Hepatocyte (in vitro differentiated cells): ENCODE measurements around the gene VTA1. TPM values are rescaled to one million over a fixed set of nuclear protein-coding genes. Genes with fewer than 3 reads are reported as not detected.
A peak's percentile ranks its signal among the peaks of the same experiment; 100 is the strongest.

Experiments used
- DNase-seq: peaks from one replicate; pipeline ENCODE4 v3.0.0-alpha.2; 2016; ENCODE audit warnings: low spot score
- H2AFZ ChIP-seq: fragments of 200-600 bp; sonication (generic); 2 replicates; pipeline ENCODE4 v1.6.0; 2016; ENCODE audit warnings: antibody characterized with exemption, mild to moderate bottlenecking
- H3K27ac ChIP-seq: fragments of 200-600 bp; sonication (generic); 2 replicates; pipeline ENCODE4 v1.5.1; 2016; ENCODE audit warnings: mild to moderate bottlenecking
- H3K27me3 ChIP-seq: fragments of 200-600 bp; sonication (generic); 2 replicates; pipeline ENCODE4 v1.6.1; 2016
- H3K36me3 ChIP-seq: fragments of 200-600 bp; sonication (generic); replicated peaks from 2 replicates; pipeline ENCODE4 v1.5.1; 2016; ENCODE audit warnings: low read depth; ENCODE audit not compliant: insufficient read depth
- H3K4me1 ChIP-seq: fragments of 200-600 bp; sonication (generic); 2 replicates; pipeline ENCODE4 v1.5.1; 2016; ENCODE audit warnings: mild to moderate bottlenecking, moderate library complexity; ENCODE audit not compliant: insufficient read depth
- H3K4me2 ChIP-seq: fragments of 200-600 bp; sonication (generic); 2 replicates; pipeline ENCODE4 v1.6.0; 2016
- H3K4me3 ChIP-seq: fragments of 200-600 bp; sonication (generic); 2 replicates; pipeline ENCODE4 v1.5.1; 2016; ENCODE audit warnings: mild to moderate bottlenecking
- H3K79me2 ChIP-seq: fragments of 200-600 bp; sonication (generic); 2 replicates; pipeline ENCODE4 v1.6.0; 2017; ENCODE audit warnings: mild to moderate bottlenecking
- H3K9me2 ChIP-seq: fragments of 200-600 bp; sonication (generic); replicated peaks from 2 replicates; pipeline ENCODE4 v1.6.0; 2017; ENCODE audit warnings: mild to moderate bottlenecking; ENCODE audit not compliant: insufficient read depth
- H3K9me3 ChIP-seq: fragments of 200-600 bp; sonication (generic); 2 replicates; pipeline ENCODE4 v1.5.1; 2016; ENCODE audit warnings: low read depth, mild to moderate bottlenecking
- H4K20me1 ChIP-seq: fragments of 200-600 bp; sonication (generic); 2 replicates; pipeline ENCODE4 v1.6.0; 2016; ENCODE audit warnings: mild to moderate bottlenecking; ENCODE audit not compliant: insufficient read depth, poor library complexity, severe bottlenecking
- EZH2 ChIP-seq: fragments of 200-600 bp; sonication (generic); IDR thresholded peaks from 2 replicates; pipeline ENCODE4 v1.6.1; 2016; ENCODE audit warnings: antibody characterized with exemption, mild to moderate bottlenecking, borderline replicate concordance
- EZH2phosphoT487 ChIP-seq: fragments of 200-600 bp; sonication (generic); IDR thresholded peaks from one replicate; pipeline ENCODE4 v1.6.1; 2018; ENCODE audit warnings: antibody characterized with exemption, mild to moderate bottlenecking, low read depth, moderate library complexity; ENCODE audit not compliant: unreplicated experiment, severe bottlenecking
- WGBS: methylation state at CpG from one replicate; pipeline ENCODE4 v1.1.6; 2016; ENCODE audit warnings: low lambda C conversion rate; ENCODE audit errors: missing lambda C conversion rate; 5-methylcytosine and 5-hydroxymethylcytosine counted together
- polyA plus RNA-seq: library from polyadenylated mRNA; unstranded; fragments of >200 nt; fragmentation: Nextera tagmentation; extraction: Ambion mirVana; gene quantifications from 2 replicates; pipeline ENCODE4 v1.2.1, GENCODE V29; 2016
- total RNA-seq: library from RNA; depleted of rRNA; stranded (reverse); fragments of >200 nt; gene quantifications from 2 replicates; pipeline ENCODE4 v1.2.3, GENCODE V29; 2014
- TF ChIP-seq, protein P1 (sequence below): fragments of 200-600 bp; sonication (generic); IDR thresholded peaks from 2 replicates; pipeline ENCODE4 v1.5.1; 2016; ENCODE audit warnings: antibody characterized with exemption, mild to moderate bottlenecking; ENCODE audit not compliant: poor library complexity

VTA1 gene
- total and polyA plus RNA-seq, 2 experiments from 2014 or later: 77.6 to 99.2 TPM

DNA sequence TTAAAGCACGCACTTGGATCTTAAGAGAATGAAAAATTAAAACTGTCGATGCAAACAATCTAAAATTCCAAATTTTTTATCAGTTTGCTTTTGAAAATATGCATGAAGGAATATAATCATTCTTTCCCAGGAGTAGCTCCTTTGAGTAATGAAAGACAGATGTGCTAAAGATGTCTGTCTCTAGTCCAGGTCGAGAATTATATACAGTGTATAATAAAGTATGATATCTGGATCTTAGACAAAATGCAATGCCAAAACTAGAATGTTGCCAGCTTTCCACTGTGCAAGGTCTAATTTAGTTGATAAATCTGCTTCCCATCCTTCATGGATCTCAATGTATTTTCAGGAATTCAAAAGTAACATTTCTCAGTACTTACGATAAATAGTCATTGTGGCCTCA lies 89.6 kb downstream of the VTA1 start:
- DNase-seq: no peak
- Histone ChIP-seq H3K79me2 (no peaks in the 10 kb centered on the region), H4K20me1 (no peaks in the 10 kb centered on the region), H3K9me2 (no peaks in the 10 kb centered on the region), H3K4me1 (peaks cover 5% of the 10 kb centered on the region), H3K4me2 (no peak overlapping the region), H2AFZ (no peak overlapping the region), H3K9me3 (no peaks in the 10 kb centered on the region), H3K27me3 (no peaks in the 10 kb centered on the region), H3K36me3 (no peaks in the 10 kb centered on the region), H3K4me3 (no peak overlapping the region), H3K27ac (peak overlapping the region; percentile 9)
- 70% methylated on average over 4 of the region's 4 CpGs for WGBS
- no peak for TF ChIP-seq EZH2phosphoT487
- TF ChIP-seq, protein P1, sequence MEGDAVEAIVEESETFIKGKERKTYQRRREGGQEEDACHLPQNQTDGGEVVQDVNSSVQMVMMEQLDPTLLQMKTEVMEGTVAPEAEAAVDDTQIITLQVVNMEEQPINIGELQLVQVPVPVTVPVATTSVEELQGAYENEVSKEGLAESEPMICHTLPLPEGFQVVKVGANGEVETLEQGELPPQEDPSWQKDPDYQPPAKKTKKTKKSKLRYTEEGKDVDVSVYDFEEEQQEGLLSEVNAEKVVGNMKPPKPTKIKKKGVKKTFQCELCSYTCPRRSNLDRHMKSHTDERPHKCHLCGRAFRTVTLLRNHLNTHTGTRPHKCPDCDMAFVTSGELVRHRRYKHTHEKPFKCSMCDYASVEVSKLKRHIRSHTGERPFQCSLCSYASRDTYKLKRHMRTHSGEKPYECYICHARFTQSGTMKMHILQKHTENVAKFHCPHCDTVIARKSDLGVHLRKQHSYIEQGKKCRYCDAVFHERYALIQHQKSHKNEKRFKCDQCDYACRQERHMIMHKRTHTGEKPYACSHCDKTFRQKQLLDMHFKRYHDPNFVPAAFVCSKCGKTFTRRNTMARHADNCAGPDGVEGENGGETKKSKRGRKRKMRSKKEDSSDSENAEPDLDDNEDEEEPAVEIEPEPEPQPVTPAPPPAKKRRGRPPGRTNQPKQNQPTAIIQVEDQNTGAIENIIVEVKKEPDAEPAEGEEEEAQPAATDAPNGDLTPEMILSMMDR: no peak
- TF ChIP-seq EZH2: no peak

DNA sequence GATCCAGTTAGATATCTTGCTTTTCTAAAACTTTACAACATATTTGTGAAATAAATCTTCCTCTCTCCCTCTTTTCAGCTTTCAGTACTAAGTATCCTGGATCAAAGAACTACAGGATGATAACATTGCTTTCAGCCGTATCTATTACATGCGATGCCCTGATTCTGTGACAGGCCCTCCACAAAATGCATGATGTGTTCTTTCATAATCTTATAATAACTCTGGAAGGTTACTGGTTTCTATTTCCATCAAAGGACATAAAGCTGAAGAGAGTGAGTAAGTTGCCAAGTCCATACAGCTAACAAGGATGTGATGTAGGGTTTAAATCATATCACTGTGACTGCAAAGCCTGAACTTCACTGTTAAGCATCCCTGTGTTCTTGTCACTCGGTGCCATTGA lies 91.8 kb downstream of the VTA1 start:
- Histone ChIP-seq H3K4me2 (no peak overlapping the region), H3K4me3 (no peak overlapping the region), H3K9me3 (no peaks in the 10 kb centered on the region), H3K4me1 (no peaks in the 10 kb centered on the region), H3K79me2 (no peaks in the 10 kb centered on the region), H4K20me1 (no peaks in the 10 kb centered on the region), H3K27me3 (no peaks in the 10 kb centered on the region), H3K36me3 (no peaks in the 10 kb centered on the region), H3K9me2 (no peaks in the 10 kb centered on the region), H2AFZ (no peak overlapping the region), H3K27ac (no peak overlapping the region)
- DNase-seq: no peak
- no peak for TF ChIP-seq EZH2phosphoT487
- TF ChIP-seq EZH2: no peak
- TF ChIP-seq, protein P1: no peak
- 81% methylated on average over 3 of the region's 3 CpGs for WGBS

DNA sequence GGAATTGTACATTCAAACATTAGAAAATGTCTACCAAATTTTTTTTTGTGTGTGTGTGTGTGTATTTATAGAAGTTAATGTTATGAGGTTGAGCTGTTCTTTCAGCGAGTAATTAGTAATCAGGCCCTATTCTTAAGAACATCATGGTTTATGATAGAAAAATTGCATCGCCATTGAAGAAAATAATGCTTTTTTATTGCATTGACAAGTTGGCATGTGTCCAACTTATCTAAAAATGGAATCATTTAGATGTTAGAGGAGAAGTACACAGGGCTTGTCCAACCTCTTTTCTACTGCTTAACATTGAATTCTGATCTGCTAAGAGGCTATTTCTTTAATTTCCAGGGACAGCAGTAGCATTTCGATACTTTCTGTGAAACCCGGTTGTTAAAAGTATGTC lies 93.1 kb downstream of the VTA1 start:
- Histone ChIP-seq H3K27me3 (no peaks in the 10 kb centered on the region), H3K79me2 (no peaks in the 10 kb centered on the region), H2AFZ (no peak overlapping the region), H3K4me1 (no peaks in the 10 kb centered on the region), H3K36me3 (no peaks in the 10 kb centered on the region), H3K4me3 (no peak overlapping the region), H3K27ac (no peak overlapping the region), H3K9me3 (no peaks in the 10 kb centered on the region), H3K4me2 (no peak overlapping the region), H3K9me2 (no peaks in the 10 kb centered on the region), H4K20me1 (no peaks in the 10 kb centered on the region)
- no peak for DNase-seq
- 94% methylated on average over 4 of the region's 4 CpGs for WGBS
- TF ChIP-seq EZH2 (no peak), EZH2phosphoT487 (no peak)
- TF ChIP-seq, protein P1: no peak

DNA sequence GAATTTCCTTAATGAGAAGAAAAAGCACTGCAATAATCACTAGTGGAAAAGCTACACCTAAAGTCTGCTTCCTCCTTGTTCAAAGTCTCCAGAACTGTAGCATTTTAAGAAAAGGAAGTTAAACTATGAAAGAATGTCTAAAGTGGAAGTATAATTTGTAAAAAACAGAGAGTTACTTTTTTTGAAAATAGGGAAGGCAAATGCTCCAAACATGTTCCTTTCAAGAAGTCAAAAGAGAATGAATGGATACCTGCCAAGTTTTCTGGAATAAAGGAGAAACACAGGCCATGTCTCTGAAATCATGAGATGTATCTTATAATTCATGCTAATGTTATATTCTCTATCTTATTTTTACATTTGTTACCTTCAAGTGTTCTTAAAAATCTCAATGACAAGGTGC lies 94.0 kb downstream of the VTA1 start:
- TF ChIP-seq, protein P1: no peak
- TF ChIP-seq EZH2phosphoT487 (no peak), EZH2 (no peak)

More for the DNA sequence above, 94.0 kb downstream of the VTA1 start:
- Histone ChIP-seq H3K27ac (no peak overlapping the region), H3K79me2 (no peaks in the 10 kb centered on the region), H2AFZ (no peak overlapping the region), H3K4me1 (no peaks in the 10 kb centered on the region), H3K9me2 (no peaks in the 10 kb centered on the region), H3K4me2 (no peak overlapping the region), H3K27me3 (no peaks in the 10 kb centered on the region), H3K9me3 (no peaks in the 10 kb centered on the region), H4K20me1 (no peaks in the 10 kb centered on the region), H3K4me3 (no peak overlapping the region), H3K36me3 (no peaks in the 10 kb centered on the region)
- DNase-seq: no peak
